GM21786 (cell line): ENCODE data around the gene CDKN1A.

Source experiments
- ATAC-seq: cut with Tn5 transposase; IDR thresholded peaks from one replicate; pipeline ENCODE4 v1.9.1; 2021; ENCODE audit not compliant: unreplicated experiment

CDKN1A gene

GRCh38 chr6:36677059-36677749 lies 1.3 kb upstream of the CDKN1A start:
- no peak for ATAC-seq

- ATAC-seq, result no peak
These were observed 594 bp upstream of the CDKN1A start for GRCh38 chr6:36677753-36678487.

- no peak for ATAC-seq
These were observed 724 bp downstream of the CDKN1A start for GRCh38 chr6:36679043-36679833.

DNA sequence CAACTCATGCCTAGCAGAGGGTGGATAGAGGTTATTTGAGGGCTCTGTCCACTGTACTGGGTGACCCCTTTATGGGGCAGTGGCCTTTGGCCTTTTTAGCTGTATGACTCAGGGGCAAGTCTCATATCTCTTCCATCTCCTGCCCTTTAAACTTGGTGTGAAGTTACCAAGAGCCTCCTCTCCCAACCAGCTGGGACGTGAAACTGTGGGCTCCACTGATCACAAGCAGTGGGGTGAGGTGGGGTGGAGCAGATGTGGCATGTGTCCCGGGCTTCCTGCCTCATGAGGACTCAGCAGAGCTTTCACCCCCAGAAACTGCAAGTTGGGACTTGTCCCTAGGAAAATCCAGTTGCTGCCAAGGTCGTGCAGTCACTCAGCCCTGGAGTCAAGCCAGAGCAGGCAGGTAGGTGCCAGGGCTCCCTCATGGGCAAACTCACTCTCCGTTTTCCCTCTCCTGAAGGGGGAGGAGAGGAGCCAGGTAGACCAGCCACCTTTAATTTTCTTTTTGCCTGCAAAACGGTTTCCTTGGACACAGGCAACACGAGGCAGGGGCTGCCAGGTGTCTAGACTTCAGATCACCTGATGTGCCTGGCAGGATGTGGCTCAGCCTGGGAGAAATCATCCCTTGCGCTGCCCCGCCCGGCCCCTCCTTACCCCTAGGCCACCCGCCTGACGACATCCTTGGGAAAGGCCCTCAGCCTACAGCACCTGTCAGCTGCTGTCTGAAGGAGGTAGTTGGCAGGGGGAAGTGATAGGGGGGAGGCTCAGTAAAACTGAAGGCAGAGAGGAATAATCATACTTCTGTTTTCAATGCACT lies 4.0 kb downstream of the CDKN1A start:
- ATAC-seq, result peak; percentile 36

DNA sequence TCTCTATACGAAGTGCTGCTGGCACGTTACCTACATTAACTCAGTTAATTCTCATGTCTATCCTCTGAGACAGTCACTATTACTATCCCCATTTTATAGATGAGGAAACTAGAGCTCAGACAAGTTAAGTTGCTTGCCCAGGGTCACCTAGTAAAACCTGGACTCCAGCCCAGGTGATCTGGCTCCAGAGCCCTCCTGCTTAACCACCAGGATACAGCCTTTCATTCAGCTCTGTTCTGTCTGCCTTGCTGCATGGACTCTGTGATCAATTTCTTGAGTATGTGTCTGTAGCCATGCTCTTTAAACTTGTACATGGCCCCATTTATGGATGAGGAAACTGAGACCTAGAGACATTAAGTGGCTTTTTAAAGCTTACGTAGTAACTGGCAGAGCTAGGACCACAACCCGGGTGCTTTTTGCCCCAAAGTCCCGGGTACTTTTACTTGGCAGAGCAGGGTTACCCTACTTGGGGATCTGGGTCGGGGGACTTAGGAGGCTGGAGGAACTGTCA lies 4.7 kb downstream of the CDKN1A start:
- ATAC-seq, result no peak

- no peak for ATAC-seq
These were observed 5.3 kb downstream of the CDKN1A start for GRCh38 chr6:36683656-36684446.

- ATAC-seq, result no peak
These were observed 5.9 kb downstream of the CDKN1A start for GRCh38 chr6:36684447-36684812.

- no peak for ATAC-seq
These were observed 6.8 kb downstream of the CDKN1A start for GRCh38 chr6:36685166-36685924.

DNA sequence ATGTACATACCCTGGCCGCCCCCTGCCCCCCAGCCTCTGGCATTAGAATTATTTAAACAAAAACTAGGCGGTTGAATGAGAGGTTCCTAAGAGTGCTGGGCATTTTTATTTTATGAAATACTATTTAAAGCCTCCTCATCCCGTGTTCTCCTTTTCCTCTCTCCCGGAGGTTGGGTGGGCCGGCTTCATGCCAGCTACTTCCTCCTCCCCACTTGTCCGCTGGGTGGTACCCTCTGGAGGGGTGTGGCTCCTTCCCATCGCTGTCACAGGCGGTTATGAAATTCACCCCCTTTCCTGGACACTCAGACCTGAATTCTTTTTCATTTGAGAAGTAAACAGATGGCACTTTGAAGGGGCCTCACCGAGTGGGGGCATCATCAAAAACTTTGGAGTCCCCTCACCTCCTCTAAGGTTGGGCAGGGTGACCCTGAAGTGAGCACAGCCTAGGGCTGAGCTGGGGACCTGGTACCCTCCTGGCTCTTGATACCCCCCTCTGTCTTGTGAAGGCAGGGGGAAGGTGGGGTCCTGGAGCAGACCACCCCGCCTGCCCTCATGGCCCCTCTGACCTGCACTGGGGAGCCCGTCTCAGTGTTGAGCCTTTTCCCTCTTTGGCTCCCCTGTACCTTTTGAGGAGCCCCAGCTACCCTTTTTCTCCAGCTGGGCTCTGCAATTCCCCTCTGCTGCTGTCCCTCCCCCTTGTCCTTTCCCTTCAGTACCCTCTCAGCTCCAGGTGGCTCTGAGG lies 7.6 kb downstream of the CDKN1A start:
- no peak for ATAC-seq

DNA sequence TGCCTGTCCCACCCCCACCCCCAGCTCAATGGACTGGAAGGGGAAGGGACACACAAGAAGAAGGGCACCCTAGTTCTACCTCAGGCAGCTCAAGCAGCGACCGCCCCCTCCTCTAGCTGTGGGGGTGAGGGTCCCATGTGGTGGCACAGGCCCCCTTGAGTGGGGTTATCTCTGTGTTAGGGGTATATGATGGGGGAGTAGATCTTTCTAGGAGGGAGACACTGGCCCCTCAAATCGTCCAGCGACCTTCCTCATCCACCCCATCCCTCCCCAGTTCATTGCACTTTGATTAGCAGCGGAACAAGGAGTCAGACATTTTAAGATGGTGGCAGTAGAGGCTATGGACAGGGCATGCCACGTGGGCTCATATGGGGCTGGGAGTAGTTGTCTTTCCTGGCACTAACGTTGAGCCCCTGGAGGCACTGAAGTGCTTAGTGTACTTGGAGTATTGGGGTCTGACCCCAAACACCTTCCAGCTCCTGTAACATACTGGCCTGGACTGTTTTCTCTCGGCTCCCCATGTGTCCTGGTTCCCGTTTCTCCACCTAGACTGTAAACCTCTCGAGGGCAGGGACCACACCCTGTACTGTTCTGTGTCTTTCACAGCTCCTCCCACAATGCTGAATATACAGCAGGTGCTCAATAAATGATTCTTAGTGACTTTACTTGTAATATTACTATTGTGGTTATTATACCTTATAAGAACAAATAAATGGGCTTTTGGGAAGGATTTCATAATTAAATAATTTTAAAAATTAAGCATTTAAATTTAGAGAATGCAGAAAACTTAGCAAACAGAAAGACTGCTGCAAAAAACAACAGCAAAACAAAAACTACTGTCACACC lies 8.4 kb downstream of the CDKN1A start:
- ATAC-seq, result no peak

GRCh38 chr6:36688063-36688738 lies 9.7 kb downstream of the CDKN1A start:
- no peak for ATAC-seq

DNA sequence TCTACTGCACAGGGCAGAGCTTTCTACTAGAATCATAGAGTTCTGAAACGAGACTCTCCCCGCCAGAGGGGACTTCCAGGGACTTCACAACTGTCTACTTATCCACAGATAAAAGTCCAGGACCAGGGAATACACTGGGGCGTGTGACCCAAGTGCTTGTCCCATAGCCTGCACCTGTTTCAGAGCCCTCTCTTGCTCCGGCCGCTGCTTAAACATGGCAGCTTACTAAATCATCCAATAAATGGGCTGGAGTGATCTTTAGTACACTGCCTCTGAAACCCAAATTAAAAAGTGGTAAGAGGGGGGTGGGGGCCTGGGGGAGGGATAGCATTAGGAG lies 10.2 kb downstream of the CDKN1A start:
- ATAC-seq, result no peak

DNA sequence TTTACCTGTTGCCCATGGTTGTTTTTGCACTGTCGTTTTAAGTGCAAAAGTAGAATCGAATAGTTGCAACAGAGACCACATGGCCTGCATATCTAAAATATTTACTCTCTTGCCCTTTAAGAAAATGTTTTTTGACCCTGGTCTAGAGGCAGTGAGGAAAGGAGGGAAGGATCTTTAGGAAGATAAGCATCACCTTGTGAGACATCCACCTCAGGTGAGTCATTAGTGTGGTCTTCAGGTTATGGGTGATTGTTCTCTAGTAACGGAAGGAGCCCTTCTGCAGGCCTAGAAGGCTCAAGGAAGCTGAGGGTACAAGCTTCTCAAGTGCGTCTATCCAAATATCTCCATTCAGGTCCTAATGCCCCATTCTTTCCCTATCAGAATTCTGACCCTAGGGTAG lies 12.5 kb downstream of the CDKN1A start:
- ATAC-seq, result no peak

GRCh38 chr6:36691612-36692011 lies 13.1 kb downstream of the CDKN1A start:
- ATAC-seq, result no peak

DNA sequence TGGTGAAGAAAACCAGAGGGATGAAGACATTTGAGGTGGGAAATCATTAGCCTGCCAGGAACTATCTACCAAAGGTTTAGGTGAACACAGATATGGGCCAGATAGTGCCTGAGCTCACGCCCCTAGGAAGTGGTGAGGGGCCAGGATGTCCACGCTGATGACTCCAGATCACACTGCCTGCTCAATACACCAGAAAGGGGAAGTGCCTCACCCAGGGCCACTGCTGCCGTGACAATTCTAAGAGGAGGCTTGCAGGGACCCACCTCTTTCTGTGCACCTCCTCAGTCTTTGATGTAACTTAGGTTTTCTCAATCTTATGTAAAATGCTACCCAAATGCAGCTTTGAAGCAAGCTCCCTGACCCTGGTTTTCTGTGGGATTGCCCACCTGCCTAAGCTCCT lies 13.7 kb downstream of the CDKN1A start:
- ATAC-seq, result peak; percentile 49

DNA sequence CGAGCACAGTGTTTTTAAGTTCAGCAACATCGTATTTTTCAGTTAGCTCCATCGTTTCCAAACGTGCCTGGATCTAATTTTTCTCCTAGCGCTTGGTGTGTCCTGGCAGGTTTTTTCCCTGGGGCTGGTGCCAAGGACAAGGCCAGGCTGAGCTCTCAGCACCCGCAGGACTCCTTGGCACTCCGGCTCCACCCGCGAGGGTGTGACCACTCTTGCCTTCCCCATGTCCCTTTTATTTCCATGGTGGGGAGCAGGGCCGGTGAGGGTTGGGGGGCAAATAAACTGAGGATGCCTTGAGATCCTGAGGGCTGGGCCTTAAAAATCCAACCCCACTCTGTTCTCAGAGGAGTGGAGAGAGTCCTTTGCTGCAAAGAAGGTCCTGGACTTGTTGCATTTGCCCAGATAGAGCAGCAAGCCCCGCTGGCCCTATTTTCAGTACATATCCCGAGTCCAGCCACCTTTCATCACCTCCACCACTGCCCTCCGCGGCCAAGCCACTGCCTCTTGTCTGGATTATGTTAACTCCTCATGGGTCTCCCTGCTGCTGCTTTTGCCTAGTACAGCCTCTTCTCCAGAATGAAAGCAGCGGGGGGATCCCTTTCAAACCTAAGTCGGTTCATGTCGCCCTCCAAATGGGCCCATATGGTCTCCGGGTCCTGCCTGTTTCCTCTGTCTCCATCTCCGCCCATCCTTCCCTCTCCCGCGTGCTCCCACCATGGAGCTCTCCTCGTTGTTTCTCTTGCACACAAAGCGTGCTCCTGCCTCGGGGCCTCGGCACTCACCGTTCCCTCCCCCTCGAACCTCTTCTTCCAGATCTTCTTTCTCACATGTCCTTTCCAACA lies 14.6 kb downstream of the CDKN1A start:
- no peak for ATAC-seq
